ENCODE measurements around the gene MPZL1.

GRCh38 chr1:167767761-167768160, 46.0 kb downstream of the MPZL1 start:
- TF ChIP-seq ATF3 (IDR thresholded peaks at IDR 0.05; ENCODE audit: insufficient read depth, low read depth, low read length) (no peak), PHF8 (conservative IDR thresholded peaks at IDR 0.05; ENCODE audit: low read depth, low read length) (no peak), EP300 (IDR thresholded peaks at IDR 0.05; ENCODE audit: borderline replicate concordance in 1 of 2, low read depth in 2 of 2, low read length in 2 of 2) (no peak), CTCF (IDR thresholded peaks at IDR 0.05; ENCODE audit: control extremely low read depth in 1 of 3, insufficient read depth in 1 of 3, low read depth in 1 of 3, low read length in 3 of 3) (no peak), SAP30 (IDR thresholded peaks at IDR 0.05; ENCODE audit: insufficient read depth, insufficient replicate concordance, low read length) (no peak), BACH1 (IDR thresholded peaks at IDR 0.05; ENCODE audit: low read length) (no peak), POLR2A (IDR thresholded peaks at IDR 0.05; ENCODE audit: control extremely low read depth in 1 of 2, low read depth in 2 of 2, low read length in 2 of 2) (no peak), SIN3A (conservative IDR thresholded peaks at IDR 0.05 in 1 of 2, IDR thresholded peaks at IDR 0.05 in 1 of 2; ENCODE audit: low read depth in 1 of 2, low read length in 2 of 2) (no peak), EZH2 (IDR thresholded peaks at IDR 0.05; ENCODE audit: low read depth, low read length, severe bottlenecking) (no peak), CREB1 (IDR thresholded peaks at IDR 0.05) (no peak)
